ENCODE results near the gene STEAP3. TPM values are rescaled to one million over a fixed set of nuclear protein-coding genes. Genes with fewer than 3 reads are reported as not detected.

Gene STEAP3
- total RNA-seq, 1 donor from 2014 or later = 27.8 TPM

DNA sequence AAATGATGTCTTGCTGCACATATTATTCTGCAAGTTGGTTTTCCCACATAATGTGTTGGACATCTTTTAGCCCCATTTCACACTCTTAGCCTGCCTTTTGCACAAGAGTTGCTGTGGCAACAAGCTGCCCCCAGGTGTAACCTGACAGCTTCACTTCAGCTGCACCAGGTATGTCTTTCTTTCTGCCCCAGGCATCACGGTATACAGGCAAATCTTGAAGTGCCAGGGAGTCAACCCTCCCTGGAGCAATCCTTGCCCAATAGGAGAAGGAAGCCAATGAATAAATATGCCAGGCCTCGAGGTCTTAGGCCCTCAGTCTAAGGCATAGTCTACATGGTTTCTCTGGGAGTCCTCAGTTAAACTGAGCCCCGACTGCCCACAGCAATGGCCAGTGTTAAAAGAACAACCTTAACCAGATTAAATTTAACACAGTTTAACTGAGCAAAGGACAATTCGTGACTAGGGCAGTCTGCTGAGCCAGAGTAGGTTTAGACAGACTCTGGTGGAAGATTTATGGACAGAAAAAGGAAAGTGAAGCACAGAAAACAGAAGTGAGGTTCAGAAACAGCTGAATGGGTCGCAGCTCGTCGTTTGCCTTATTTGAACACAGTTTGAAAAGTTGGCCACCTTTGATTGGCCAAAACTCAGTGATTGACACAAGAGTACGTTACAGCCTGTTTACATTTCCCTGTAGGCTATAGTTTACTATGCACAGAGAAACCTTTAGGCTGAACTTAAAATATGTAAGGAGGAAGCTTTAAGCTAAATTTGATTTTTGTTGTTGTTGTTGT, 33.1 kb upstream of the STEAP3 start:
- DNase-seq (ENCODE audit: low read depth) = no peak
- no peak for TF ChIP-seq CTCF (conservative IDR thresholded peaks at IDR 0.05; ENCODE audit: low read depth, low read length)
- no peak overlapping the region for H3K4me3 ChIP-seq (ENCODE audit: low read depth, low read length)

DNA sequence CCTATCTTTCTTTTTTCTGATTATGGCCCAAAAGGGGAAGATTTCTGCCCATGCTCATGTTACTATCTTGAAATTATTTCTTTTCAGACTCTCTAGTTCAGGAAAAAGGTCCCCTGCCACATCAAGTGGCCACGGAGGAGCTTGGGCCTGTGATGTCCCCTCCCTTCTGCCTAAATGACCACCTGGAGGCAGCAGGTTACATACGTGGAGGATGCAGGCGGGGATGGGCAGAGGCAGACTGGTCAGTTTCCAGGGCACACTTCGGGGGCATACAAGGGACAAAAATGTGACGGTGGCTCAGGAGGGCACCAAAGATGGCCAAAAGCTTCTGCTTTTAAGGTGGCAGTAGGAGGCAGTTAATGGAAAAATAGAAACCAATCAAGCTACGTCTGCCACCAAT, 30.7 kb upstream of the STEAP3 start:
- TF ChIP-seq CTCF (conservative IDR thresholded peaks at IDR 0.05; ENCODE audit: low read depth, low read length) = no peak
- no peak overlapping the region for H3K4me3 ChIP-seq (ENCODE audit: low read depth, low read length)
- DNase-seq (ENCODE audit: low read depth) = no peak

- TF ChIP-seq CTCF (conservative IDR thresholded peaks at IDR 0.05; ENCODE audit: low read depth, low read length) = no peak
- H3K4me3 ChIP-seq (ENCODE audit: low read depth, low read length) = no peak overlapping the region
- DNase-seq (ENCODE audit: low read depth) = no peak
Measured at GRCh38 chr2:119195001-119195400, 28.6 kb upstream of the STEAP3 start.

DNA sequence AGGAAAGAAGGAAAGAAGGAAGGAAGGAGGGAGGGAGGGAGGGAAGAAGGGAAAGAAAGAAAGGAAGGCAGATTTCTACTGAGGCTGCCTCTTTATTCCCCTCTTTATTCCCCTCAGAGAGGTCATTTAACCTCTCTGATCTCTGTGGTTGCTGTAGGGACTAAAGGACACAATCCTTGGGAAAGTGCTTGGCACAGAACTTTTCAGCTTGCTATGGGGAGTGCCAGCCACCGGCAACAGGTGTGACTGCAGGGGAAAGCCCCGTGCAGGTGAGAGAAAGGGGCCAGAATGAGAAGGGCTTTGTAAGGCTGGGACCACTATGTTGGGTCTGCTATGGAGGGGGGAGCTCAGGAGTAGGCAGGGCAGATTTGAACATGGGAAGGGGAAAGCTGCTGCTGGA, 27.7 kb upstream of the STEAP3 start:
- no peak for DNase-seq (ENCODE audit: low read depth)
- TF ChIP-seq CTCF (conservative IDR thresholded peaks at IDR 0.05; ENCODE audit: low read depth, low read length) = no peak
- no peak overlapping the region for H3K4me3 ChIP-seq (ENCODE audit: low read depth, low read length)

DNA sequence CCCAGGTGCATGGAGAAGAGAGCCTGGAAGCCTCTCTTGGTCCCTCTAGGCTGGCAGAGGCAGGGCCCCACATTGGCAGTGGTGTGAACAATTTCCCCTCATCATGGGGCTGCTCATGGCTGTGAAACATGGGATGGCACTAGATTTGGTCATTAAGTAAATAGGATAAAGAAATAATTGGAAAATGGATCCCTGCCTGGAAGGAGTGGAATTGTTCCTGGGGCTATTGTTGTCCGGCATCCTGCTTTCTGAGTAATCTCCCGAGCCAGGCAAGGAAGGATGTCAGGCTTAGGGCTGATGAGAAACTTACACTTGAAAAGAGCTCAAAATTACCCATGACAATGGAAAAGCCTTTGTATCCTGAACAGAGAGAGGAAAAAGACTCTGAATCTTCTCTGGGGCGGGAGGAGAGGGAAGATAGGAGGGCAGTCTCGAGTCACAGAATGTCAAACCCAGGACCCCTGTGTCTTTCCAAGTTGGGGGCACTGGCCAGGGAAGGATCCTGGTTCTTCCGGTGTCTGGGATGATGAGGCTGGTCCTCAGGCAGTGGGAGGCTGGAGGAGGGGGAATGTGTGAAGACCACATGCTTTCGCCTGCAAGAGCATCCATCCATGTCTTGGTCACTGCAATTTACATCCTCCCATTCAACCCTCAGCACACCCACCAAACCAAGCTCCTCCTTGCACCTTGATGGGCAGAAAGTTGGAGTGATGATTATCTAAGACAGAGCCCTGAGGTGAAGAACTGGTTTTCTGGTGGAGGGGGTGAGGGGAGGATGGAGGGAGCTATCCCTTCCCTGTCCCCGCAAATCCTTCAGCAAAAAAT, 27.1 kb upstream of the STEAP3 start:
- DNase-seq (ENCODE audit: low read depth) = no peak
- no peak overlapping the region for H3K4me3 ChIP-seq (ENCODE audit: low read depth, low read length)
- TF ChIP-seq CTCF (conservative IDR thresholded peaks at IDR 0.05; ENCODE audit: low read depth, low read length) = no peak

- TF ChIP-seq CTCF (conservative IDR thresholded peaks at IDR 0.05; ENCODE audit: low read depth, low read length) = no peak
- DNase-seq (ENCODE audit: low read depth) = no peak
- no peak overlapping the region for H3K4me3 ChIP-seq (ENCODE audit: low read depth, low read length)
Measured at GRCh38 chr2:119197126-119197405, 26.6 kb upstream of the STEAP3 start.
